SIG-M5 treated with dmso at 0.1 percent for 504 hours (cell line): ENCODE data around the gene COL4A2.

Experiments used
- DNase-seq: peaks from one replicate; lab custom pipeline; 2025; ENCODE audit not compliant: unreplicated experiment; lab: John Stamatoyannopoulos, UW

The COL4A2 gene

GRCh38 chr13:110289174-110289573 is 17.9 kb upstream of the COL4A2 start:
- no peak for DNase-seq

GRCh38 chr13:110289661-110290060 is 17.4 kb upstream of the COL4A2 start:
- no peak for DNase-seq

GRCh38 chr13:110290153-110290552 is 16.9 kb upstream of the COL4A2 start:
- no peak for DNase-seq

GRCh38 chr13:110290826-110291225 is 16.3 kb upstream of the COL4A2 start:
- no peak for DNase-seq

GRCh38 chr13:110291286-110291685 is 15.8 kb upstream of the COL4A2 start:
- DNase-seq = no peak

GRCh38 chr13:110293037-110293436 is 14.0 kb upstream of the COL4A2 start:
- DNase-seq = no peak

GRCh38 chr13:110293649-110294048 is 13.4 kb upstream of the COL4A2 start:
- no peak for DNase-seq

- no peak for DNase-seq
Observed at GRCh38 chr13:110294146-110294545, 12.9 kb upstream of the COL4A2 start.

- no peak for DNase-seq
Observed at GRCh38 chr13:110294622-110295021, 12.5 kb upstream of the COL4A2 start.

GRCh38 chr13:110297011-110297410 is 10.1 kb upstream of the COL4A2 start:
- DNase-seq = no peak

- no peak for DNase-seq
Observed at GRCh38 chr13:110297766-110298504, 9.1 kb upstream of the COL4A2 start.

- DNase-seq = no peak
Observed at GRCh38 chr13:110298505-110299282, 8.4 kb upstream of the COL4A2 start.

- no peak for DNase-seq
Observed at GRCh38 chr13:110299283-110299840, 7.7 kb upstream of the COL4A2 start.

GRCh38 chr13:110300090-110300815 is 6.8 kb upstream of the COL4A2 start:
- no peak for DNase-seq

- no peak for DNase-seq
Observed at GRCh38 chr13:110301083-110301482, 6.0 kb upstream of the COL4A2 start.

GRCh38 chr13:110301606-110302553 is 5.2 kb upstream of the COL4A2 start:
- DNase-seq = no peak

GRCh38 chr13:110302997-110303396 is 4.1 kb upstream of the COL4A2 start:
- DNase-seq = no peak

- DNase-seq = no peak
Observed at GRCh38 chr13:110303644-110304043, 3.4 kb upstream of the COL4A2 start.

GRCh38 chr13:110304256-110304655 is 2.8 kb upstream of the COL4A2 start:
- no peak for DNase-seq

GRCh38 chr13:110305001-110305400 is 2.1 kb upstream of the COL4A2 start:
- no peak for DNase-seq
